SKM-1 (cell line): ENCODE data around the gene MACROD2.

ENCODE experiments used
- DNase-seq: peaks from one replicate; lab custom pipeline; 2025; ENCODE audit not compliant: unreplicated experiment; lab: John Stamatoyannopoulos, UW

MACROD2 gene

DNA sequence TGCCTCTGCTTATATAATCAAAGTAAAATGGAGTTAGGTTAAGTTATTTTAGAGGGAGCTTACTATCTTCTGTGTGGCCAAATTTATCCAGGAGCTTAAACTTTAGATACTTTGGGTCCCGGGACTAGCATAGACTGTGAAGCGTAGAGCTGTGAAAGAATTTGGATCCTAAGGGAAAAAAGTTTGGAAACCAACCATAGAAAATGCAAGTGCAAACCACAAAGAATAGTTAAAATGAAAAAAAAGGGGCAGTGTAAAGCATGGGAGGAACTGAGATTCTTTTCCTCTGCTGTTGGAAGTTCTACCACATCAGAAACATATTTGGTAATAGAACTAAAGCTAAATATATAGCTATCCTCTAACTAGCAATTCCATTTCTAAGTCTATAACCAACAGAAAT, 574.3 kb downstream of the MACROD2 start:
- no peak for DNase-seq

DNA sequence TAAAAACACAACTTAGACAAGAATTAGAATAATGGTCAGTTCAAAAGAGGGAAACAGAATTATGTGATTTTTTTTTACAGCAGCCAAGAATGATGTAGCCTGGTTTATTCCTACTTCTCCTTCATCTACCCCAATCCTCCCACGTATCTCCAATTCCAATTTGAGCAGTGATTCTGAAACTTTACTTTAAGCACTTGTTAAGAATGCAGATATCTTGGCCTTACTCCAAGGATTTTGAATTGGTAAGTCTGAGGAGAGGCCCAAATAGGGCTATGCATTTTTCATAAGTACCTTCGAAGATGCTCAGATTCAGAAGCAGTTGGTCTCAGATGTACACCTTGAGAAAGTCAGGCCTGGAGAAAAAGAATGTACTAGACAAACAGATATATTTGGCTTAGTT, 575.5 kb downstream of the MACROD2 start:
- no peak for DNase-seq

DNA sequence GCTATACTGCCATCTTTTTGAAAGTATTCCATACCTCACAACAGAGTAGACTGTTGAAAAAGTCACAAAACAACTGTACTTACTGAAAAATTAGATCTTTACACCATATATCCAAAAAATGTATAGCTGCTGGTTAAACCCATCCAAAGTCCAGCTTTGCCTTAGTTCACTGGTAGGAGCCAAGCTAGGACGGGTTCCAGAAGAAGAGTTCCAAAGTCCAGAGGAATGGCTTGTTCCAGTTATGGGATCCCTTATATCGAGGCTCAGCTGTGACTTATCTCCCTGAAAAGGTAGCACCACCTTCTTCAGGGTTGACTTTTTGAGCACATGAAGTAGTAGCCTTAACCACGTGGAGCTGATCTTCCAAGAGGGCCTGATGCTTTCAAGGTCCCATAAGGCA, 578.4 kb downstream of the MACROD2 start:
- DNase-seq, result no peak

DNA sequence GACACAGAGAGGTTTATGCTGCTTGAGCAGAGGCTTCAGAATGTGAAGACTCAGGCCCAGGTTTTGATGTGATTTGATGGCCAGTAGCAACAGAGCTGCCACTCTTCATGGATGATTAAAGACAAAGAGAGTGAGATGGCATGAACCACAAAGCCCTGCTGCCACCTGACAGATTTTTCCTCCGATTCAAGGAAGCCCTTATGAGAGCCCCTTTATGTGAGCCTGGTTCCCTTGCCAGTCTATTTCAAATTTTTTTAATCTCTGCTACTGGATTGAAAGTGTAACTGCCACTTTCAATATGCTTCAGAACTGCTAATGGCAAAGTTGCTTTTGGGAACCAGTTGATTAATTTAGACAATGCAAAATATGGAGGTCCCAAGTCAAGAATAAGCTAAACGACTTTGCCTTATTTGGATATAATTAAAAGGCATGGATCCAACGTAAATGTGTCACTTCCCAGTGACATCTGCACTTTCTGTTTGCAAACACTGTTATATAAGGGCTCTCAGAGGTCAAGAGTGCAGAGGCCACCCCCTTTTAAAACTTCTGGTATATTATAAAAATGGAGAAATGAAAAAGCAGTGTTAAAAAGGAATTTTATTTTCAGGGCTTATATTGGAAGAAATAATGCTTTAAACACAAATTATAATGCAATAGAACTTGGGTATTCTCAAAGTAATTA, 581.0 kb downstream of the MACROD2 start:
- DNase-seq, result no peak

DNA sequence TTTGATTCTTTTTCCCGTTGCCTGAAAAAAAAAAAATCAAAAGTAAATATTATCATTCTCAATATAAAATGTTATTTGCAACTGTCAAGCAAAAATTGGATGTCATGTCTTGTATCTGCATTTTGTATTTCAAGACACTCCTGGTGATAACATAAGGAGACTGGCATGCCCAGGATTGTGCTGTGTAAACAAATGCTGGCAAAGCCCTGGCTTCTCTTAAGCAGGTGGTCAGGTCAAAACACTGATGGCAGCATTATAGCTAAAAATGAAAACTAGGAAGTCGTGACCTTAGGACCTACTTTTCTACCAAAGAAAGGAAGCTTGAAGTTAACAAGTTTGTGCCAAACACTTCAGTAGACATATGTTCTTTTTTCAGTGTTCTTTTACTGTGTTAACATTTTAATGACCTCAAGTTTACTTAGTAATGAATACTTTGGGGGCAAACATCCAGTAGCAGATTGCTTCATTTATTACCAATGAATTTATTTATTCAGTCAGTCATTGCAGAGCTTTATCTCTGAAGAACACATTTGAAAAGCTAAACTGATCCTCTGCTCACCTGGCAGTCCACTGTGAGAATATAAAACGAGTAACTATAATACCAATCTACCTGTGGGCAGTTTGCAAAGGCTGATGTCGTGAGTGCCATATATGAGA, 585.2 kb downstream of the MACROD2 start:
- no peak for DNase-seq

DNA sequence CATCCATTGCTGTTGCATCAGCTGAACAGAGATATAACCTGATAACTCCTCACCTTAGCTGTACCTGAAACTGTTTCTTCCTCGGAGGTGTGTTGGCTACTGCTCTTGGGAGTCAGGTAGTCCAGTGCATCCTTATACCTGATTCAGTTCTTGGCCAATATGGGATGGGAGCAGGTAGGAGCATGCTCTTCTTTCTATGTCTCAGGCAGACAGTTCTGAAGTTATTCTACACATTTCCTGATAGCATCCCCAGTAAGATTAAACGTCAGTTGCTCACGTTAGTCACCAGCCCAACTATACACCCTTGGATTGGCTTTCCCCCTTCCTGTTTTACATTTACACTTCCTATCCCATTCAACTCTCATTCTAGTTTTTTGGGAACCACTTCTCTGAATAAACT, 586.4 kb downstream of the MACROD2 start:
- DNase-seq, result no peak

DNA sequence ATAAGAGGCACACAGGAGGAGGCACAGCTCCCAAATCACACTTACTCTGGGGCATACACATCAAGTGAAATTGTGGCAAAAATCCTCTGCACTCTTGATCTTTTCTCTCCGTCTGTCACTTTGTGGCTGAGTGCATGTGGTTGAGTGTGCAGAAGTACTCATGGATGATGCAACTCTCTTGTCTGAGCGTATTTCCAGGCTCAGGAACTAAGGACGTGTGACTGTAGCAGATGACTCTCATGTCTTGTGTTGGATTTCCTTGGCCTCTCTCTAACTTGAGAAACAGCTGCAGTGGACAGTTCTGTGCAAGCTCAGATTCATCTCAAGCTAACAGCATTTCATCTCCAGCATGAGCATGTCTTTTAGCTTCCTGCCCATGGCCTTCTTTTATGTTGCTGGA, 587.5 kb downstream of the MACROD2 start:
- DNase-seq, result peak; percentile 2

DNA sequence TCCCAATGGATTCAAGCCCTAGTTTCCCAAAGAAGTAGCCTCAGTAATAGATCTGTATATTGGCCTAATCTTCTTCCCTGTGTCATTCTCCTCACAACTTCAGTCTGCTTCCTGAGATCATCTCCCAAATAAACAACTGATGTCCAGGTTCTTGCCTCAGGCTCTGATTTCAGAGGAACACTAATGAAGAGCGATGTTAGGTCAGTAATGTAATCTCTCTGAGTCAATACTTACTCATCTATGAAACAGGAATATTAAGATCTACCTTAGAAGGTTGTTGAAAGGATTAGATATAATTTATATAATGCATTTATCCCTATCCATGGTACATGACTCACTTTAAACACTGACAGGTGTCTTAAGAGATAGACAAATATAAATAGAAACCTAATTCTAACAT, 588.1 kb downstream of the MACROD2 start:
- no peak for DNase-seq

DNA sequence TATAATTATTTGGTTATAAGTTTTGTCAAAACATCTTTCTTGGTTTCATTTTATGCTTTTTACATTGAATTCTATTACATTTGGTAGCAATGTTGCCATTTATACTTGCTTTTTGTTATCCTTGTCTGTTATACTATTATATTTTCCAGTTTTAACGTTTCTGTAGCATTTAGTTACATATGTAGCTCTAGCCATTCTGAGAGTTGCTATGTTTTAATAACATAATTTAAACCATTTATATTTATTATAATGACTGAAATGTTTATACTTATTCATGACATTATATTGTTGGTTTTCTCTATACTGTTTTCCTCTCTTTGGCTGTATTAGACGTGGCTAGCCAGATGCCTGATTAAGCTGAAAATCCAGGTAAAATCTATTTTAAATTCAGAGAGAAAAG, 594.1 kb downstream of the MACROD2 start:
- no peak for DNase-seq

DNA sequence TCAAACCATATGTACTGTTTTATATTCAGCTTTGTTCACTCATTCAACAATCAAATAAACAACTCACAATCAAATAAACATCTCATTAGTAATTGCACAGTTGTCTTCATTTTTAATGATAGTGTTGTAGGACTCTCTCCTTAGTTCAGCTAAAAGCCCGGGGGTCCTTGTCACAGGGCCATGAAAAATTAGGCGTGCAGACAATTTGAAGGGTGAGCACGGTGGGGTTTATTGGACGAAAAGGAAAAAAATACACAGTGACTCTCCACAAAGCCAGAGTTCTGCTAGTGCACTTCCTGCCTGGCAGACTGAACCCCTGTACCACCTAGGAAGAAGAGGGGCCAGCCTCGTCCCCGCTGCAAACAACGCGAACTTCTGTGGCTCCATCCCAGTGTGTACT, 599.7 kb downstream of the MACROD2 start:
- no peak for DNase-seq

DNA sequence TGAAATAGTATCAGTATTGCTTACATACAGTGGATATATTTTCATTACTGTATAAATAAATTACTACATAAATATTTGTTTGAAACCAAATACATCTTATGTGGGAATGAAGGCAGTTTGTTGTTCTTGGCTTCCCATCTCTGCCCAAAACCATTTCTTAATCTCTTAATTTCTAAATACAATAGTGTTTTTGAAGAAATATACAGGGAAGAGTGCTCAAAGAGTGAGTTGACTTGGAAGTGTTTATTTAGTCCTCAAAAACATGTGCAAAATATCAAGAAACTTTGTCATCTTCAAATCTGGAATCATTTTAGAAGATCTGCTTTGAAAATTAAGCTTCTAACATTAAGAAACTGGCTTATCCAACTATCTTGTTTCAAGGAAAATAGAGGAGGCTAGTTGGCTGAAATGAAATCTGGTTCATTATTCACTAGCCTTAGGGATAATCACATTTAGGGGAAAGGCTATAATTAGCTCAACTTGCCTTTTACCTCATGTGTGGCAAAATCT, 601.9 kb downstream of the MACROD2 start:
- DNase-seq, result no peak

DNA sequence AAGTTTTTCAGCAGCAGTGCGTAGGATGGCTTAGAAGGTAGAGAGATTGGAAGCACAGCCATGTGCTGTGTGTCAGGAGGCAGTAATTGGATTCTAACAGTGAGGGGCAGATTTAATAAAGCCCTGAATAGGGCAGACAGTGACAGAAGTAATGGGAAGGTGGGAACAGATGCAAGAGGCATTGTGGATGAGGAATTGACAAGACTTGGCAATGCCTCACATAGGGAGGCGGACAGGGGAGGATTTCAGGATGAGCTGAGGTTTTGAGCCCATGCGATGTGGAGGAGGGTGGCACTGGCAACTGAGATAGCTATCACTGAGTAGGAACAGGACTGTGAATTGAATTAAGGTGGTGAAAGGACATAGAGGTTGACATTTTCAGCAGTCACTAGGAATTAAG, 604.3 kb downstream of the MACROD2 start:
- no peak for DNase-seq

DNA sequence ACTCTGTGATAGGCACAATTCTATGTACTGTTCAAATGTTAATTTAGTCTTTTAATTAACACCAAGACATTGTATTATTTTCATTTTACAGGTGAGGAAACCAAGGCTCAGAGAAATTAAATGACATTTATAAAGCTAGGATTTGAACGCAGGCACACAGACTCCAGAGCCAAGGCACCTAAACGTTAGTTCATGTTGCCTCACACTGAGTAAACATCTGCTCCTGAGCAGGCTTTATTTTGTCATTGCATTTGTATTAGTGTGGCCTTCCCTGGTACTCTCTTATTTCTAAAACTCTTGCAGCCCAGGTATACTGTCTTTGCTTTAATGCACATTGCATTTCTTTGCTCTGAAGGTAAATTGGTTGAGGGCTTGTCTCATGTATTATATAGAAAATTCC, 605.2 kb downstream of the MACROD2 start:
- DNase-seq, result no peak

DNA sequence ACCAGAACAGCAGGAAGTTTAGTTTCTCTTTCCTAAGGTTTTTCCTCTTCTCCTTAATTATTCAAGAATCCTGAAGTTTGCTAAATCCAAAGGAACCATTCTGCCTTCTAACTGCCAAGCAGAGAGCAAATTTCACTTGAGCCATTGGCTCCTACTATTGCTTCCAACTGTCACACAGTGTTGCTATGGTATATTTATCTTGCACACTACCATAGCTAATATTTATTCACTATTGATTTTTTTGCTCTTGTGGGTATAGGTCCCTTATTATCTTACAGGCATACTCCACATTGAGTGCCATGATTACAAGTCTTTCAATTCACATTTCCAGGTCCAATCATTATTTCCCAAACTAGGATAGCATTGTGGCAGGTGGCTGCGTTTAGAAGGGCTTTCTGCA, 608.8 kb downstream of the MACROD2 start:
- DNase-seq, result no peak

DNA sequence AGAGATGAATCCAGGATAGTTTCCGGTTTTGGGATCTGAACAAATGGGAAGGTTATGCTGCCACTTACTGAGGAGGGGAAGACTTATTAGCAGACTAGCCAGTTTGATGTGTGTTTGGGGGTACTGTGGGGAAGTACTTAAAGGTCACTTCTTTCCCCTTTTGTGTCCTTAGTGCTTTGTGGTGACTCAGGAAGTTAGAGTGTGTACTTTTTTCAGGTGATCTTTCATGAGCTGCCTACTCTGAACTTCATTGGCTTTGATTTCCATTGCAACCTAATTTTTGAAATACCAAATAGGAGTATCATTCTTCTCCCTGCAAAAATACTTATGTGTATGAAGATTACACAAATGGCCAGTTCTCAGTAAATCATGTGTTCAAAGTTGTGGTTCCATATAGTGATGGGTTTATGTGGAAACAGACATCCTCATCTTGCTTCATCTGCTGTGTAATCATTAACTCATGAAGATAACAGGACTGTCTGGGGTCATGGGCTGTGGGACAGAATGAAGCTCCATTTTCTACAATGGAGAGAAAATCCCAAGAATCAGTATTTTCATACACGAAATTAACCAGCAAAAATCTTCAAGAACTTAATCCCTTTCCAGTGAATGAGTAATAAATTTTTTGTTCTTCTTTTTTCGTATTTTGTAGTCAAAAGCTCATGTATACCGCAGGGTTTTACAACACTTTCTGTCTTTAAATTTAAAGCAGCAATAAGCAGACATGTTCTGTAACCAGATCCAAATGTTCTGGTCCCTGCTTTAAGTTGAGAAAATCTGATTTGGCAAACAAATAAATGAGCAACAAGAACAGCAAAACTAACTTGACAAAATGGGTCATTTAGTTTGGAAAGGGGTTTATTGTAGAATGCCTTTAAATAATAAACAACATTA, 614.3 kb downstream of the MACROD2 start:
- DNase-seq, result no peak

DNA sequence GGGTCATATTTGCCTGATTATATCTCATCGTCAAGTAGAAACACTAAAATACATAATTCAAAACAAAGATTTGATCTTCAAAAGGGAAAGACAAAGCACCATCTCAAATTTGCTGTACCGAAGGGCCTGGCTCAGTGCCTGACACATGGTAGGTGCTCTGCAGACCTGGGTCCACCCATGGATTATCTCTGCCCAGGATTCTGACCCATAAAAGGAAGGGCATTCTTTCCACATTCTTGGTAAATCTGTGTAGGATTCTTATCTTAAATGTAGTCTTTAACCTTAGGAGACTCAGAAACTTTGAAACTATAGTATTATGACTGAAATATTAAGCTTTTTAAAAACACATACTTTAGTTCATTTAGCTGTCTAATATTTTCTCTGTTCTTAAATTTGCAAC, 616.2 kb downstream of the MACROD2 start:
- DNase-seq, result no peak

DNA sequence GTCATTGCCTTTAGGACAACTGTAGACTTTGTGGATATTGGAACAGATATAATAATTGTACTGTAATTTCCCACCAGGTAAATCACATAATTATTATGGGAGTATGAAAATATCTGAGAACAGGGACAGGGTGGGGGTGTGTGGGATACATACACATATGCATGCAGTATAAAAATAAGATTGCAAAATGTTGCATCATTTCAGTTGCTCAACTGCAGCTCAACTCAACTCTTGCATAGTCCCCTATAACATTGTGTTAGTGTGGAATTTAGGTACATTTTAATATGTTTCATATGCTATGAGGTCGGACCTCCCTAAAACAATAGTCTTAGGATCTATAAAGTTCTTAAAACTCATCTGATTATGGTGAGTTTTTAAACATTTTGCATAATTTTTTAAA, 617.1 kb downstream of the MACROD2 start:
- DNase-seq, result no peak

DNA sequence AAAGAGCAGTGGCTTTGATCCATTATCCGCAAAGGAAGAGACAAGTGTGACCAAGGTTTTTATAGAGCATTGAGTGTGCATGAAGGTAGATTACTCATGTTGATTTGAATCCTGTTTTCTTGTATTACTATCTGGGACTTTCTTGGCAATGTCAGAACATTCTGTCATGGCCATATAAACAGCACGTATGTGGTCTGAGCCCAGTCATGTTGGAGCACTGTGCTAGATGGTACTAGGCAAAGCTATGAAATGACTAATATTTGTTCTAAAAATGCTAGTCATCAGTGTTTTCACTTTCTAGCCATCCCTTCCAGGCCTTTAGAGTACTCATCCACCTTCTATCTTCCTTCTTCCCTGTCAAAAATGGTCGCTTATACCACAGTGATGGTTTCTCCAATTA, 620.7 kb downstream of the MACROD2 start:
- DNase-seq, result no peak

DNA sequence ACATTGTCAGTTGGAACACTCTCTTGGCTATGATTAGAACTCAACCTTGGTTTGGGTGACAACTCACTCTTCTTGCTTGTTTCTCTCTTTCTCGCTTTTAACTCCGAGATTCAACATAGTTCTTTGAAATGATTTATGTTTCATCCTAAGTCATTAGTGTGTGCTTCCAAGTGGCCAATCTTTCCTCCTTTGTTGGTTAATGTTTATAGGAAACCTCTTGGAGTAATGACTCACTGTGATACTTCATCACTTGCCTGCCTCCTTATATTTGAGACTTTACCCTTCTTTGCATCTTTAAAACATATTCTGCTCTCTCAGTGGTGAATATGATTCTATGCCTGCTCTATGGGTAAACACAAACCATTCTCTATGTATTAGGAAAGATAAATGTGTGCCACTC, 621.8 kb downstream of the MACROD2 start:
- DNase-seq, result no peak

DNA sequence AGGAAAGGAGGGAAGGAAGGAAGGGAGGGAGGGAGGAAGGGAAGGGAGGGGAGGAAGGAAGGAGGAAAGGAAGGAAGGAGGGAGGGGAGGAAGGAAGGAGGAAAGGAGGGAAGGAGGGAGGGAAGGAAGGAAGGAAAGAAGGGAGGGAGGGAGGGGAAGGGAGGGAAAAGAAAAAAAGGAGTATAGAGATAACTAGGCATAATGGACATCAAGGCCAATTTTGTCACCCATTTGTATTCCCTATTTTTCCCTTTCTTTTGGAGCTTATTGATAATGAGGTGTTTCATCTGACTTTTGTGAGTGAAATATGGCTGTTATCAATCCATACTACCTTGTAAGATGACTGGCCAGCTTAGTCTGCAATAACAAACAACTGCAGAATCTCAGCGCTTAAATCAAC, 624.1 kb downstream of the MACROD2 start:
- no peak for DNase-seq

DNA sequence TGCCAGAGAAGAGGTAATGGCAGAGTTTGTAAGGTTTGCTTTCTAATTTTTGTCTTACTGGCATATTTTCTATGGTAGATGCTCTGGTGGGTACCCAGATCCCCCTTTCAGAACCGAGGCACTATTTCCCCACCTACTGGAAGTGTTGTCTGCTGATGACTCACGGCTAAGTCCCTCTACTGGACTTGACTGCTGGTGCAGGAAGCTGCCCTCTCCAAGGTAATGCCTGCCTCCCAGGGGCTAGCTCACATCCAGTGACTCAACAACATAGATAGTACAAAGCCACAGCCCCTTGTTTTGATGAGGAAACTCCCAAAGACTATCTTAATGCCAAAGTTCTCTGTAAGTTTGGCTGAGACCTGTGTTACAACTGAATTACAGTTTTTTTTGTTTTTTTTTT, 627.5 kb downstream of the MACROD2 start:
- no peak for DNase-seq

DNA sequence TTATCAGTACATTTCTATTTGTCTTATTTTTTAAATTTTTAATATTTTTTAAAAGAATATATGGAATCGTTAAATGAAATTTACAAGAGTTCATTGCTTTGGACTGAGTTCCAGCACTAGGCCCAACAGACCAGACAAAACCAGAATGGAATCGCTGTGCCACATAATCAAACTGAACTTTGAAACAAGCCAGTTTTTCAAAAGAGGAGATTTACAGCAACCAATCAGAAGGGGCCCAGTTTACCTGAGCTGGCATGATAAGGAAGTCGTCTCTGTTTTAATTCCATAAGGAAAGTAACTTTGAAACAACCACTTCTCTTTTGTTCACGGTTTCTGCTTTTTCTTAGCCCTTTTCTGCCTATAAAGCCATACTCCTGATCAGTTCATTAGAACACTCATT, 635.7 kb downstream of the MACROD2 start:
- no peak for DNase-seq
